Amniotic stem cell (primary cell): ENCODE results near the gene PREX1.
"Not testable (repeated sequence)": the region's sequence is repeated elsewhere in the genome, so short reads cannot be mapped to it uniquely, and the experiment has no call there.

Experiments used
- DNase-seq: peaks from one replicate; lab custom pipeline; 2025; lab: John Stamatoyannopoulos, UW

Gene PREX1

GRCh38 chr20:48827855-48828733 lies at the start of gene PREX1:
PREX1 (minus strand) TSS chr20:48827999; CDS start chr20:48827860, 139 bp downstream.
- peak; percentile 52 for DNase-seq

GRCh38 chr20:48877304-48877703 lies 49.5 kb upstream of the PREX1 start:
- no peak for DNase-seq

GRCh38 chr20:48875914-48876240 lies 48.1 kb upstream of the PREX1 start:
- DNase-seq, result no peak

- DNase-seq, result no peak
Measured at GRCh38 chr20:48875233-48875913, 47.6 kb upstream of the PREX1 start.

- DNase-seq, result not testable (repeated sequence)
Measured at GRCh38 chr20:48869442-48869841, 41.6 kb upstream of the PREX1 start.

- no peak for DNase-seq
Measured at GRCh38 chr20:48866936-48867335, 39.1 kb upstream of the PREX1 start.

- DNase-seq, result no peak
Measured at GRCh38 chr20:48864738-48865318, 37.0 kb upstream of the PREX1 start.

GRCh38 chr20:48864254-48864653 lies 36.5 kb upstream of the PREX1 start:
- DNase-seq, result no peak

- DNase-seq, result no peak
Measured at GRCh38 chr20:48862279-48862678, 34.5 kb upstream of the PREX1 start.

GRCh38 chr20:48861444-48861843 lies 33.6 kb upstream of the PREX1 start:
- no peak for DNase-seq

- DNase-seq, result no peak
Measured at GRCh38 chr20:48858075-48858790, 30.4 kb upstream of the PREX1 start.

- no peak for DNase-seq
Measured at GRCh38 chr20:48856130-48856529, 28.3 kb upstream of the PREX1 start.

GRCh38 chr20:48855046-48855445 lies 27.2 kb upstream of the PREX1 start:
- no peak for DNase-seq

- DNase-seq, result no peak
Measured at GRCh38 chr20:48852609-48853008, 24.8 kb upstream of the PREX1 start.

- DNase-seq, result no peak
Measured at GRCh38 chr20:48851579-48851978, 23.8 kb upstream of the PREX1 start.

- no peak for DNase-seq
Measured at GRCh38 chr20:48850977-48851299, 23.1 kb upstream of the PREX1 start.

GRCh38 chr20:48850257-48850976 lies 22.6 kb upstream of the PREX1 start:
- DNase-seq, result no peak

GRCh38 chr20:48849779-48850178 lies 22.0 kb upstream of the PREX1 start:
- no peak for DNase-seq

- DNase-seq, result no peak
Measured at GRCh38 chr20:48849299-48849698, 21.5 kb upstream of the PREX1 start.

- DNase-seq, result no peak
Measured at GRCh38 chr20:48847498-48848205, 19.9 kb upstream of the PREX1 start.
